Retinal pigment epithelial cell (primary cell): Measurements from ENCODE around the gene POLD3.
"Not testable (repeated sequence)": the region's sequence is repeated elsewhere in the genome, so short reads cannot be mapped to it uniquely, and the experiment has no call there.

Experiments used
- DNase-seq: peaks from one replicate; pipeline ENCODE4 v3.0.0-alpha.2; 2010; ENCODE audit warnings: low read depth
- H3K4me3 ChIP-seq: 2 replicates; pipeline ENCODE4 v1.5.1; 2011; ENCODE audit warnings: mild to moderate bottlenecking, low read length, control low read depth, moderate library complexity
- TF ChIP-seq, protein P1 (sequence below): conservative IDR thresholded peaks from 2 replicates; pipeline ENCODE4 v1.5.1; 2011; ENCODE audit warnings: low read depth, low read length, control low read depth, inconsistent platforms

Gene POLD3

DNA sequence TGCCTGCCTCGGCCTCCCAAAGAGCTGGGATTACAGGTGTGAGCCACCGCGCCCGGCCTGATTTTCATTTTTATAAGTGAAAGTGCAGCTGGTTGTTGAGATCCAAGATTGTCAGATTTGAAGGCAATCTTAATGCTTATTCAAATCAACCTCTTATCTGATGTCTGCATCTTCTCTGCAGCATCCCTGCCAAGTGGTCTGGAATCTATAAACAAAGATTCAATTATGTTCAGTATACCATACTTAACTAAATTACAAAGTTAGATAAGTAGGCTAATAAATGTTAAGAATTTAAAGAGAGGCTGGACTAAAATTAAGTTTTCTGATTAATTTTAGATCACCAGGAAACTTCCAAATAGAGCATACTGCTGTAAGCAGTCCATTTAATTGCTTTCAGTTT lies 53.8 kb downstream of the POLD3 start:
- TF ChIP-seq, protein P1, sequence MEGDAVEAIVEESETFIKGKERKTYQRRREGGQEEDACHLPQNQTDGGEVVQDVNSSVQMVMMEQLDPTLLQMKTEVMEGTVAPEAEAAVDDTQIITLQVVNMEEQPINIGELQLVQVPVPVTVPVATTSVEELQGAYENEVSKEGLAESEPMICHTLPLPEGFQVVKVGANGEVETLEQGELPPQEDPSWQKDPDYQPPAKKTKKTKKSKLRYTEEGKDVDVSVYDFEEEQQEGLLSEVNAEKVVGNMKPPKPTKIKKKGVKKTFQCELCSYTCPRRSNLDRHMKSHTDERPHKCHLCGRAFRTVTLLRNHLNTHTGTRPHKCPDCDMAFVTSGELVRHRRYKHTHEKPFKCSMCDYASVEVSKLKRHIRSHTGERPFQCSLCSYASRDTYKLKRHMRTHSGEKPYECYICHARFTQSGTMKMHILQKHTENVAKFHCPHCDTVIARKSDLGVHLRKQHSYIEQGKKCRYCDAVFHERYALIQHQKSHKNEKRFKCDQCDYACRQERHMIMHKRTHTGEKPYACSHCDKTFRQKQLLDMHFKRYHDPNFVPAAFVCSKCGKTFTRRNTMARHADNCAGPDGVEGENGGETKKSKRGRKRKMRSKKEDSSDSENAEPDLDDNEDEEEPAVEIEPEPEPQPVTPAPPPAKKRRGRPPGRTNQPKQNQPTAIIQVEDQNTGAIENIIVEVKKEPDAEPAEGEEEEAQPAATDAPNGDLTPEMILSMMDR, result no peak
- no peak overlapping the region for H3K4me3 ChIP-seq
- DNase-seq, result no peak

- TF ChIP-seq, protein P1, result no peak
- H3K4me3 ChIP-seq, result no peak overlapping the region
- DNase-seq, result no peak
These were observed 54.6 kb downstream of the POLD3 start for GRCh38 chr11:74646954-74647353.

GRCh38 chr11:74647404-74647803 lies 55.0 kb downstream of the POLD3 start:
- TF ChIP-seq, protein P1, result no peak
- H3K4me3 ChIP-seq, result no peak overlapping the region
- no peak for DNase-seq

- H3K4me3 ChIP-seq, result no peak overlapping the region
- DNase-seq, result no peak
- TF ChIP-seq, protein P1, result no peak
These were observed 55.4 kb downstream of the POLD3 start for GRCh38 chr11:74647831-74648230.

GRCh38 chr11:74648894-74649293 lies 56.5 kb downstream of the POLD3 start:
- no peak overlapping the region for H3K4me3 ChIP-seq
- no peak for DNase-seq
- TF ChIP-seq, protein P1, result no peak

- H3K4me3 ChIP-seq, result no peak overlapping the region
- no peak for DNase-seq
- TF ChIP-seq, protein P1, result no peak
These were observed 58.1 kb downstream of the POLD3 start for GRCh38 chr11:74650498-74650897.

DNA sequence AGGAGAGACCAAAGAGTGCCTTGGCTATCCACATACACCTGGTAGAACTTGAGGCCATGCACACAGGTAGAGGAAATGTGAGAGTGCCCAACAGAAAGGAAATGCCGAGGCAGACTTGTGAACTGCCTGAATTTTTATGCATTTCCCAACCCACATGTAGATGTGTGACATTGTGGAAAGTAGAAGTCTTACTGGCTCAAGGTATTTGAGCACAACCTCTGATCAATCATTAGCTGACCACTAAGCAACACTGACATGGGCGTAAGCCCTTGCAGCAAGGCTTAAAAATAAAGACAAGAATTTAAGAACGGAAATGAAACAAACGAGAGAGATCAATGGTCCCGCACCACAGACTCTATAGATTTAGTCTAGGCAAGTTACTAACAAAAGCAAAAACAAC lies 62.6 kb downstream of the POLD3 start:
- TF ChIP-seq, protein P1, result no peak
- DNase-seq, result no peak
- no peak overlapping the region for H3K4me3 ChIP-seq

DNA sequence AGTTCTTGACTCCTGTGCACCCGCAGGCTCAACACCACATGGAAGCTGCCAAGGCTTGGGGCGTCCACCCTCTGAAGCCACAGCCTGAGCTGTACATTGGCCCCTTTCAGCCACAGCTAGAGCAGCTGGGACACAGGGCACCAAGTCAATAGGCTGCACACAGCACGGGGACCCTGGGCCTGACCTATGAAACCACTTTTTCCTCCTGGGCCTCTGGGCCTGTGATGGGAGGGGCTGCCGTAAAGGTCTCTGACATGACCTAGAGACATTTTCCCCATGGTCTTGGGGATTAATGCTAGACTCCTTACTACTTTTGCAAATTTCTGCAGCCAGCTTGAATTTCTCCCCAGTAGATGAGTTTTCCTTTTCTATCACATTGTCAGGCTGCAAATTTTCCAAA lies 66.7 kb downstream of the POLD3 start:
- not testable (repeated sequence) for H3K4me3 ChIP-seq, DNase-seq
